Adrenal gland (tissue), 5 donors: ENCODE measurements around the gene NSRP1.

Experiments used
- CTCF ChIP-seq, 6 experiments: fragments of 450-650 bp in 4 of 6; fragments of 200-600 bp in 2 of 6; sonication (generic) in 1 of 6; IDR thresholded peaks; 1 replicate in 5 of 6; 2 replicates in 1 of 6; pipeline versions ENCODE4 v1.5.1 to v1.8.0; 2016 to 2021; ENCODE audit warnings: antibody characterized with exemption in 6 of 6, mild to moderate bottlenecking in 2 of 6, moderate library complexity in 1 of 6
- POLR2A ChIP-seq, 2 donors: fragments of 450-650 bp; IDR thresholded peaks; one replicate each; pipeline ENCODE4 v1.6.1; 2017; ENCODE audit warnings: antibody characterized with exemption in 2 of 2, mild to moderate bottlenecking in 2 of 2, moderate library complexity in 1 of 2
- donor health status: DM: no; HTN: no; CAD: no.

GRCh38 chr17:30137158-30137557, 20.5 kb downstream of the NSRP1 start:
- TF ChIP-seq CTCF (IDR thresholded peaks at IDR 0.05), result no peak
- TF ChIP-seq POLR2A (IDR thresholded peaks at IDR 0.05), result no peak
